Measurements from ENCODE around the gene TAS2R41. TPM values are rescaled to one million over a fixed set of nuclear protein-coding genes. Genes with fewer than 3 reads are reported as not detected.

The TAS2R41 gene
- total RNA-seq, 6 donors from 2014 or later, result 0.46 to 0.54 TPM; not detected in 4

DNA sequence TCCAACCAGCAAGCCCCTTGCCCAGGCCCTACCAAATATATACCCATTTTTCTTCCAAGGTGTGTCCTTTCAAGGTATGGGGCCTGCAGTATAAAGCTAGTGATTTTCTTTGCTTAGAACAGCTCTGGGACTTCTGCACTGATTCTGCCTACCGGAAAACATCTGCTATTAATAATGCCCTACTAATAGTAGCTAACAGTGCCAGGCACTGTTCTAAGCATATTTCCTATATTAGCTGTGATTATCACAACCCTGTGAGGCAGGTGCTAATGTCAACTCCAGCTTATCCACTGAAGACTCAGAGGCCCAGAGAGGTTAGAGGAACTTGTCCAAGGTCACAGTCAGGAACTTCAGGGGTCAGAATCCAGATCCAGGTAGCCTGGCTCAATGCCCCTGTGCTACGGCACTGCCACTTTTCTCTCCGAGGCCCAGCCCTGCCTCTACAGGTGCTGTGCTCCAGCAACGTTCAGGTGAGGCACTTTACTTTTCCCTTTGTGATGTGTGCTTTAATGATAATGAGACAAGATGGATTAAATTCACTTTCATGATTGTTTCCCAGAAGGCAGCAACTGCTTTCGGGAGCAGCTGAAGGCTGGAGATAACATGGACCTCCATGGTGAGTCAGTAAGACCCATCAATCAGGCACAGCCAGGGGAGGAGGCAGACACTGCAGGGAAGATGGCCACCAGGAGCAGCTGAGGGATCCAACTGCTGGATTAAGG lies 26.7 kb downstream of the TAS2R41 start:
- H3K27ac ChIP-seq, result no peak overlapping the region
- peaks cover 6 to 9% (median 7%) of the 10 kb centered on the region in 4 donors for H3K4me1 ChIP-seq
- TF ChIP-seq EP300 (IDR thresholded peaks at IDR 0.05) (no peak), POLR2AphosphoS5 (IDR thresholded peaks at IDR 0.05) (no peak), POLR2A (IDR thresholded peaks at IDR 0.05) (no peak)
- TF ChIP-seq, protein P1, sequence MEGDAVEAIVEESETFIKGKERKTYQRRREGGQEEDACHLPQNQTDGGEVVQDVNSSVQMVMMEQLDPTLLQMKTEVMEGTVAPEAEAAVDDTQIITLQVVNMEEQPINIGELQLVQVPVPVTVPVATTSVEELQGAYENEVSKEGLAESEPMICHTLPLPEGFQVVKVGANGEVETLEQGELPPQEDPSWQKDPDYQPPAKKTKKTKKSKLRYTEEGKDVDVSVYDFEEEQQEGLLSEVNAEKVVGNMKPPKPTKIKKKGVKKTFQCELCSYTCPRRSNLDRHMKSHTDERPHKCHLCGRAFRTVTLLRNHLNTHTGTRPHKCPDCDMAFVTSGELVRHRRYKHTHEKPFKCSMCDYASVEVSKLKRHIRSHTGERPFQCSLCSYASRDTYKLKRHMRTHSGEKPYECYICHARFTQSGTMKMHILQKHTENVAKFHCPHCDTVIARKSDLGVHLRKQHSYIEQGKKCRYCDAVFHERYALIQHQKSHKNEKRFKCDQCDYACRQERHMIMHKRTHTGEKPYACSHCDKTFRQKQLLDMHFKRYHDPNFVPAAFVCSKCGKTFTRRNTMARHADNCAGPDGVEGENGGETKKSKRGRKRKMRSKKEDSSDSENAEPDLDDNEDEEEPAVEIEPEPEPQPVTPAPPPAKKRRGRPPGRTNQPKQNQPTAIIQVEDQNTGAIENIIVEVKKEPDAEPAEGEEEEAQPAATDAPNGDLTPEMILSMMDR (IDR thresholded peaks at IDR 0.05), result no peak
- H3K4me3 ChIP-seq, result no peak overlapping the region
- ATAC-seq (ENCODE audit: low FRiP score in 2 of 2) (no peak), DNase-seq (no peak)
- no peaks in the 10 kb centered on the region for H3K27me3 ChIP-seq
- 82 to 91% methylated on average over 5 of the region's 5 CpGs for WGBS, 2 donors
- H3K36me3 ChIP-seq, result no peaks in the 10 kb centered on the region
- no peaks in the 10 kb centered on the region for H3K9me3 ChIP-seq

DNA sequence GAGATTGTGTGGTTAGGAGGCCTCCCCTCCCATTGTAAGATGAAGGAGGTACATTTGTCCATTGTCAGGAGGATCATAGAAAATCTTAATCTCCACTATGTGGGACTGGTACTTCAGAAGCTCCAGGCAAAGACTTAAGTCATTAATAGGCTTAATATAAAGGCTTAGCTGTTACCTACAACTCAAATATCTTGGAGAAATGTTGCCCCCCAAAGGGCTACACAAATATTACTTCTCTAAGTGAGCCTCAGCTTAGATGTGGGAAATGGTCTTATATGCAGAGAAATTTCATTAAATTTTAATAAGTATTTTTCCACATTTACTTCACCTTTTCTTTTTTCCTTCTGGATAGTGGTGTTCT lies 27.2 kb downstream of the TAS2R41 start:
- no peak for DNase-seq

DNA sequence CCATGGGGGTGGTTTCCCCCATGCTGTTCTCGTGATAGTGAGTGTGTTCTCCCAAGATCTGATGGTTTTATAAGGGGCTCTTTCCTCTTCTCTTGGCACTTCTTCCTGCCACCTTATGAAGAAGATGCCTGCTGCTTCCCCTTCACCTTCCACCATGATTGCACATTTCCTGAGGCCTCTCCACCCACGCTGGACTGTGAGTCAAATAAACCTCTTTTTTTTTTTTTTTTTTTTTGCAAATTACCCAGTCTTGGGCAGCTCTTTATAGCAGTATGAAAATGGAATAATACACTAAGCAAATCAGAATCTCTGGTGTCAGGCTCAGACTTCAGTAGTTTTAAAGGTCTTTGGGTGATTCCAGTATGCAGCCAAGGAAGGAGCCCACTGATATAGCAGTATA lies 28.2 kb downstream of the TAS2R41 start:
- ATAC-seq (ENCODE audit: low FRiP score in 2 of 2), result no peak

More for the DNA sequence above, 27.2 kb downstream of the TAS2R41 start:
- H3K4me3 ChIP-seq, result no peak overlapping the region
- no peak for ATAC-seq (ENCODE audit: low FRiP score in 2 of 2)
- no peaks in the 10 kb centered on the region for H3K27me3 ChIP-seq
- H3K9me3 ChIP-seq, result no peaks in the 10 kb centered on the region
- TF ChIP-seq, protein P1 (IDR thresholded peaks at IDR 0.05), result peak in 1 of 6 experiments; percentile 12
- no peak for TF ChIP-seq EP300 (IDR thresholded peaks at IDR 0.05)
- H3K4me1 ChIP-seq, result peaks cover under 1 to 3% (median 1%) of the 10 kb centered on the region in 4 donors
- no peak overlapping the region for H3K27ac ChIP-seq
- H3K36me3 ChIP-seq, result no peaks in the 10 kb centered on the region

DNA sequence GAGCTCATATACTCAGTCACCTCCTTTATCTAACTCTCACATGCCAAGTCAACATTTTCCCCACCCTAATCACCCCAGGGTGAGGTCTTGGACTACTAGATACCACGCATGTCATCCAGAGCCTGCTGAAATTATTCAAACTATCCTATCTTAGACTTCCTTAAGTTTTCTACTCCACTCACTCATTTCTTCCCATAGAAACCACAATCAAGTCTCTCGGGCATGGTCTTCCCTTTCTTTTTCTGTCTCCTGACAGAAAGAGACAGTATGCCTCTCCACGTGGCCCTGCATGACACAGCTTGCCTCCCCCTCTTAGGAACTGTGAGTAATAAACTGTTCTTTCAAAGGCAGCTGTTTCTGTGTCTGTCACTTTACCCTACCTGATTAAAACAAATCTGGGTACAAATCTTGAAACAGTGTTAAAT lies 29.4 kb downstream of the TAS2R41 start:
- ATAC-seq (ENCODE audit: low FRiP score in 2 of 2) (no peak), DNase-seq (no peak)
- 64 to 71% methylated on average over 3 of the region's 3 CpGs for WGBS, 2 donors
- no peaks in the 10 kb centered on the region for H3K9me3 ChIP-seq
- H3K27ac ChIP-seq, result no peak overlapping the region
- TF ChIP-seq EP300 (IDR thresholded peaks at IDR 0.05), result no peak
- no peak for TF ChIP-seq POLR2AphosphoS5 (IDR thresholded peaks at IDR 0.05)
- H3K4me1 ChIP-seq, result no peaks in the 10 kb centered on the region
- H3K4me3 ChIP-seq, result no peak overlapping the region
- H3K36me3 ChIP-seq, result no peaks in the 10 kb centered on the region
- H3K27me3 ChIP-seq, result no peaks in the 10 kb centered on the region

More for the DNA sequence above, 28.2 kb downstream of the TAS2R41 start:
- Histone ChIP-seq H3K27ac (no peak overlapping the region), H3K27me3 (no peaks in the 10 kb centered on the region), H3K4me1 (no peaks in the 10 kb centered on the region), H3K36me3 (no peaks in the 10 kb centered on the region), H3K4me3 (no peak overlapping the region), H3K9me3 (no peaks in the 10 kb centered on the region)
- WGBS, 2 donors, result 58 to 68% methylated on average over 2 of the region's 2 CpGs
- no peak for DNase-seq
- TF ChIP-seq POLR2AphosphoS5 (IDR thresholded peaks at IDR 0.05) (no peak), POLR2A (IDR thresholded peaks at IDR 0.05) (no peak), EP300 (IDR thresholded peaks at IDR 0.05) (no peak)
- TF ChIP-seq, protein P1 (IDR thresholded peaks at IDR 0.05), result no peak

DNA sequence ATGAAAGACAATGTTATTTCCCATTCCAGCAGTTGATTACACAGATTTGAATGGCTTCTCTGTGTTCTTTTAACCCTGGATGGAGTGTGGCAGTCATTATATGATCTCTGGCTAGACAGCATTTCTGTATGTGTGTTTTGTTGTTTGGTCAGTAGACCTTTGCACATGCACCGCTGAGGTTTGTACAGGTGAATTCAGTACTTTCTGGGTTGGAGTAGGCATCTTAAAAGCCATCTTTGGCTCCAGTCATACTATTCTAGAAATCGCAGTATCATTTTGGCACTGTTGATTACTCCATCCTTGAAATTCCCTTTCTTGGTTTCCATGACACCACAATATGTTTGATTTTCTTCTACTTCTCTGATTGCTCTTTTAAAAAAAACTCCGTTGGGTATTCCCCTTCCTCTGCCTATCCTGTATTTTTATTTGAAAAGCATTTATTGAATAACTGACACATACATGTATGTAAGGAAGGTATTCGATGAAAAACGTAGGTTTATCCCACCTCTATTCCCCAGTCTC lies 29.9 kb downstream of the TAS2R41 start:
- 80 to 89% methylated on average over 5 of the region's 5 CpGs for WGBS, 2 donors
- DNase-seq (no peak), ATAC-seq (ENCODE audit: low FRiP score in 2 of 2) (no peak)
- Histone ChIP-seq H3K4me1 (no peaks in the 10 kb centered on the region), H3K27ac (no peak overlapping the region), H3K4me3 (no peak overlapping the region), H3K36me3 (no peaks in the 10 kb centered on the region), H3K9me3 (no peaks in the 10 kb centered on the region), H3K27me3 (no peaks in the 10 kb centered on the region)
- TF ChIP-seq, protein P1 (IDR thresholded peaks at IDR 0.05), result no peak
- no peak for TF ChIP-seq POLR2AphosphoS5 (IDR thresholded peaks at IDR 0.05)
- no peak for TF ChIP-seq POLR2A (IDR thresholded peaks at IDR 0.05)
- no peak for TF ChIP-seq EP300 (IDR thresholded peaks at IDR 0.05)
